RPMI7951 (cell line): ENCODE results near the gene CDC42BPB. TPM values are rescaled to one million over a fixed set of nuclear protein-coding genes. Genes with fewer than 3 reads are reported as not detected.

Experiments
- DNase-seq: peaks from one replicate; pipeline ENCODE4 v3.0.0-alpha.2; 2012; ENCODE audit warnings: low read depth
- total RNA-seq: library from RNA; depleted of rRNA; stranded (reverse); fragments of >200 nt; shearing (Covaris generic); gene quantifications from 2 replicates; pipeline ENCODE4 v1.2.3, GENCODE V29; 2014

Gene CDC42BPB
- total RNA-seq, 1 experiment from 2014 or later: 22.0 TPM

DNA sequence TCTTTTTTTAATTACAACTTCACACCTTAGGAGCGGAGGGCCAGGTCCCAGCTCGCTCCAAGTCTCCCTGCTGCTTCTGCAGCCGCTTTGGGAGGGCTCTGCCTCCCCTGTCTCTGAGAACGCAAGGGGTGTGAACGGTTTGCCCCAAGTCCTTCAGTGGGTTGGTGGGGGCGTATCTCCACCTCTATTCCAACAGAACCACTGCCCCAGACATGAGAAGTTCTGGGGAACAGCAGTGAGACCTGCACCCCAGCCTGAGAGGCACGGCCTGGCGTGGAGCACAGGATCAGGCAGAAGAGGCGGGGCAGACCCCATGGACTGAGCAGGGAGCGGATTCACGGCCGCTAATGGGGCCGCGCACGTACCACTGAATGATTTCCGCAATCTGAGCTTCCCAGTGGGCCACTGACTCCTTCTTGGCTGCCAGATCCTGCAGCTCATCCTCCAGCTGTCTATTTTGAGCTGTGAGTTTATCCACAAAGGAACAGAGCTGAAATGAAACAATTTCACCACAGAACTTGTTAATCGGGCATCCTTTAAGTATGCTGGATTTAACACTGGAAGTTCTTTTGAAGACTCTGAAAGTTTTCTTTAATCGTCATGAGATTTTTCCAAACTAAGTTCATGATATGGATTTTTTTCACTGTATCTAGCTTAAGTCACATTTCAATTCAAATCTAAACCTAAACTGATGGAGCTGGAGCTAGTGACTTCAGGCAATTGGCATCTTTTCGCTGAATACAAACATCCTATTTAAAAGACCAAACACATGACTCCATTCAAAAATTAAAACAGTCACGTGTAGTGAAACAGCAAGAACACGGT lies 90.5 kb downstream of the CDC42BPB start:
- DNase-seq: no peak

DNA sequence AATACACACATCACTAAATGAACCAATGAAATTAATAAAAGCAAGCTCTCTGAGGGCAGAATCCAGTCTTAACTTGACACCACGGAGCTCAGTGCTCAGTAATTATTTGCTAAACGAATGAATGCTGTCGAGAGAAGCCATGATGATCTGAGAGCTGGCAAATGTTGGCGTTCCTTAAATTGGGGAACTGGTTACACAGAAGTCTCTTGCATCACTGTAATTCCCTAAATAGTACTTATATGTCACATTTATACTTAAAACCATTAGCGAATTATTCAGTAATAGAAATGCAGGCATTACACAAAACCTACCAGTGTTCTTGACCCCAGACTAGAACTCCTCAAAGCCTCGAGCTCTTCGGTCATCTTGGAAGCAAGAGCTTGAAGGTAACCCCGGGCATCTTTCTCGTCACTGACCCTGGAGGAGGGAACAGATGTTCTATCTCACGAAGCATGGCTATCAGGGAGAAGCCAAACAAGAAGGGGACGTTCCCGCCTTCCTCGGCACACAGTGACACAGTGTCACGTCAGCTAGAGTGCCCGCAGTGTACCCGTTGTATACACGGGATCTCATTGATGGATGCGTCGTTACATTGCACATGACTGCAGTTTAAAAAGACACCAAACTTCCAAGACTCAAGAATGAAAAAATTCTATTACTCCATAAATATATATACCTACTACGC lies 91.2 kb downstream of the CDC42BPB start:
- no peak for DNase-seq

DNA sequence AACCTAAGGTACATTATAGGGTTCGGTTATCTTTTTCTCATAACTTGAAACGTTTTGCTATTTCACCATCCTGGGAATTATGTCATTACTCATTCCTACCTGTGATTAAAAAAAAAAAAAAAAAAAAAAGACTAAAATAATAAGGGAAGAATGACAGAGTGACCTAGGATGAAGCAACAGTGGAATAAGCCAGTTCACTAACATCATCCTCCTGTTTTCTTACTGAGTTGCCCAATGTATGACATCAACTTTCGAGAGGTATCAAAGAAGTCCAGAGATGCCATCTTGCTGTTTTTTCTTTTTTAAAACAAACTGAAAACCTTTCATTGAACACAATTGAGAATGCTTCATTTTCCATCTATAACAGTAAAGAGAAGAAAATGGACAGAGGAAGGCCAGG lies 92.1 kb downstream of the CDC42BPB start:
- no peak for DNase-seq

DNA sequence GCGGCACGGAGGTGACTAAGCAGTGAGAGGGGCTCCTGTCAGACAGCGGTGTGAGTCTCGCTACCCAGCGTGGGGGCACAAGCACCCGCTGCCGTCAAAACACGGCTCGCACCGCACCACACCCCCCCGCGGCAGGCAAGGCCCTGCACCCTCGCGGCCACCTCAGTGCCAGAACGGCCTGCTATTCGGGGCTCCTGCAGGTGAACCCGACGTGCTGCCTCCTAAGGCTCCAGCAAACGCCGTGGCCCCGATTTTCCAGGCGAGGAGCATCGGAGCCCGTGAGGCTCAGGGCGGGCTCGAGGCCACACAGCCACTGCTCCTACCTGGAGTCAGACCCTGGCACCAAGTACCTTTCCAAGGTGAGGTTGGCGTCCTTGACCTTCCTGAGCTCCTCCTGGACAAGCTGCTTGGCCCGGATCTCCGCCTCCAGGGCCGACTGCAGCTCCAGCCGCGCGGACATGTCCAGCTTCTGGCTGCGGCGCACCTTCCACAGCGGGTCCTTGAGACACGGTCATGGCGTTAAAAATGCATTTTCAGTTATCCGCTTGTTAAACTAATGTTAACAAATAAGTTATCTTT lies 93.1 kb downstream of the CDC42BPB start:
- no peak for DNase-seq

DNA sequence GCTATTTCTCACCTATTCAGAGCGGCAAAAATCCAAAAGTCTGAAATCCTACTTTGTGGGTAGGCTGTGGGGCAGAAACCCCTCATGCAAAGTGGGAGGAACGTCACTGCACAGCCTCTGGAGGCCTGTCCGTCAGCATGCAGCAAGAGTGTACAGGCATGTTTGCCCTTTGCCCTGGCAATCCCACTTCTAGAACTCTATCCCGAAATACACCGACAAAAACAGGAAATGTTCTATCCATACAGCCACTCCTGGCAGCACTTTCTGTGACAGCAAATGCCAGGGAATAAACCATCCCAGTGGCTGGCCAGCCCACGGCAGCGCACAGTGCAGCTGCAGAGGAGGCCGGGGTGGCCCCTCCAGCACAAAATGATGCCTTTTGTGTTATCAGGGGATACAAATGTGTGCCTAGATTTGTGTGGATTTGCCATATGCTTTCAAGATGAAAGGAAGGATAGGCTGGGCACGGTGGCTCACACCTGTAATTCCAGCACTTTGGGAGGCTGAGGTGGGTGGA lies 95.2 kb downstream of the CDC42BPB start:
- no peak for DNase-seq

DNA sequence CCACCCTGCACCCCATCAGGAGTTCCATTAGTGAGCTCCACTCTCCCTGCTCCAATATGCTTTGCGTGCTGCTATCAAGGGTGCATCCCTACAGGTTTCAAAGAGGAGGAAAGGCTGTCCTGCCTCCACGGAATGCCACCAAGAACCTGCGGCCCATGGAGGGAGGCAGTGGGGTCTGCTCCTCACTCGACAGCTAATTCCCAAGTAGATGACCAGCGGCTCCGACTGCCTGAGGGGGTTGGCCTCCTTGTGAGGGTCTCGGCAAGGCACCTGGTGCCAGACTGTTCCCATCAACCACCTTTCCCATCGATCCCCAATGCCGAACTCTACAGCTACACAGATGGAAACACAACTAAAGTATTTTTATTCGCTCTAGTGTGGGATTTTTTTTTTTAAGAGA lies 98.9 kb downstream of the CDC42BPB start:
- DNase-seq: no peak

GRCh38 chr14:102957222-102957621 lies 100.1 kb downstream of the CDC42BPB start:
- no peak for DNase-seq

DNA sequence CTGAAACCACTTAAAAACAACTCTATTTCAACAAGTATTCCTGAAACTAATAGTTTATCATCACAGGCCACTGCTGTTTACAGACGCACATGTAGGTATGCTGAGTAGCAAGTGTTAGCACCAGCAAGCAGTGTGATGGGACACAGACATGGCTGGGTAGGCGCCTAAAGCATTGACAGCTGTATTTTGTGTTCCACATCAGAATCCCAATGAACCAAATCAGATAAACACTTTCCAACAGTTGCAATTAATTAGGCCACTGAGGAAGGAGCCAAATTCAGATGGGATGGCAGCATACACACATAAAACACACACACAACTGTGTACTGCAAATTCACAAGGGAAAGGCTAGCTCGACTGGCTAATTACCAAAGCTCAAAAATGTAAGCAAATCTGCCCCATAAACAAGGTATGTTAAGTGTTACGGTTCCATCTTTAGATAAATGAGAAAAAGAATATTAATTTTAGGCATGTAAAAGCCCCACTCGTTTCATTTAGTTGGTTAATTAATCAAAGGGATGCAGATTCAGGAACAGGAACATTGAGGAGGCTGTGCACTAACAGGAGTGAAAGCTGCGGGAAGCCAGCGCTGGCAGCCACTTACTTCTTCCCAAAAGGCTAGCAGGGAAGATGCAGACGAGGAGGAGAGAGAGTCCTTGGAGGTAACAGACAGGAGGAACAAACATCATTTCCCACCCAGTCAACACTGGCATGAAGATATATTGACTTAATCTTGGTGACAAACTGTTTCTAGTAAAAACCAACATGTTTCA lies 101.5 kb downstream of the CDC42BPB start:
- DNase-seq: no peak

GRCh38 chr14:102954081-102954789 lies 103.1 kb downstream of the CDC42BPB start:
- no peak for DNase-seq

DNA sequence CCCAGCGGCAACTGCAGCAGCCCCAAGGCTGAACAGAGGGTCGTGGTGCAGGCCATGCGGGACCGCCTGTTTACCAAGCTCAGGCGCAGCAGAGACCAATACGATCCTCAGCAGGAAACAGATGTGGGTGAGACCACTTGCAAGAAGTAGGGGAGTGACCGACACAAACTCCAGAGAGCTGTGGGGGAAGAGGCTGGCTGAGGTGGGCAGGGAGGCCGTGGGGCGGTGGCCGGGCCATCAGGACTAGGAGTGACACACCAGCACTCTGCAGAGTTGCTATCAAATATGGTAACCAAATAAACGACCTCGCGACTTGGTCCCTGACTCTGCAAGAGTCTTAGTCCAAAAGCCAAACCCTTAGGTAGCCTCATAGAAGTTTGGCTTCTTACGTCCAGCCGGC lies 104.2 kb downstream of the CDC42BPB start:
- DNase-seq: no peak

GRCh38 chr14:102952276-102952675 lies 105.1 kb downstream of the CDC42BPB start:
- DNase-seq: no peak

- no peak for DNase-seq
Observed at GRCh38 chr14:102951799-102952198, 105.5 kb downstream of the CDC42BPB start.

DNA sequence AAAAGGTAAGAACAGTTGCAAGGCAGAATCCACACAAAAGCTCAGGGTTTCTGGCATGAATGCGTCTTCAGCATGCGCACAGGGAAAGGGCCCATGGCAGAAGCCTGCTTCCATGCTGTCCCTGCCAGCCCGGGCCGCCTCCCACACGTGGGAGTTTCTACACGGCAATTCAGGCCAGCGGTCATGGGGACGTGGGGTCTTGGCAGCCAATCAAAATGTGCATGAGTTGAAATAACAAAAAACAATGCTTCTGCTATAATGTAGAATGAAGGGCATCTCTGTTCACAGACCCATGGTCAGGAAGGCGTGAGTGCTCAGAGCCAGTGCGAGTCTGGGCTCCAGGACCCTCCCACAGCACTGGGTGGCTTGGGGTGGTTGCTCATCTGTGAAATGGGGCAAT lies 106.3 kb downstream of the CDC42BPB start:
- no peak for DNase-seq

GRCh38 chr14:102949801-102950451 lies 107.4 kb downstream of the CDC42BPB start:
- no peak for DNase-seq

DNA sequence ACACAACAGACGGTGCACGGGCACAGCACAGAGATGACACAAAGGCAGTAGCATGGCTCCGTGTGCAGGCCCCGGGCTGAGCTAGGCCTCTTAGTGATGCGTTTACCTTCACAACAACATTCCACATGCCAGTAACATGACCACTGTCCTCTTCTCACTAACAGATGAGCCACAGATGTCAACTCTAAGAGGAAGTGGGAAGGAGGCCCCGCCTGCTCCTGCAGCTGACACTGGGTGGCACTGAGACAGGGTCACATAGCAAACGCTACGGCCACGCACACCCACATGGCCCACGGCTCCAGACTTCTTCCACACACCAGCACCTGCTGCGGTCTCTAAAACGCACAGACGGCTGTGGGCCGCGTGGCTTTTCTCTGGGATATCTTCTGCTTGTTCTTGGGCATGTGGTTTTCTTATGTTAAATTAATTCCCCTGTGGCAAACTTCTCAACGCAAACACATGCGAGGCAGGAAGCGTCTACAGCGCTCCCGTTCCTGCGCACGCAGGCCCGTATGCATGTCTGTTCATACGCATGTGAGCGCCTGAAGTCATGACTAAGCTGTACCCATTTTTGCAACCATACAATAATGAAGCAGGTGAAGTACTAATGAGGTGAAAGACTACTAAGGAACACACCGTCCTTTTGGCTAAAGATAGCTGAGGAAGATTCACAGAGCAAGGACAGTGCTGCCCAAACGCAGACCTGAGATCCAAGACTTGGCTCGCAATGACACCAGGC lies 108.1 kb downstream of the CDC42BPB start:
- peak; percentile 16 for DNase-seq

DNA sequence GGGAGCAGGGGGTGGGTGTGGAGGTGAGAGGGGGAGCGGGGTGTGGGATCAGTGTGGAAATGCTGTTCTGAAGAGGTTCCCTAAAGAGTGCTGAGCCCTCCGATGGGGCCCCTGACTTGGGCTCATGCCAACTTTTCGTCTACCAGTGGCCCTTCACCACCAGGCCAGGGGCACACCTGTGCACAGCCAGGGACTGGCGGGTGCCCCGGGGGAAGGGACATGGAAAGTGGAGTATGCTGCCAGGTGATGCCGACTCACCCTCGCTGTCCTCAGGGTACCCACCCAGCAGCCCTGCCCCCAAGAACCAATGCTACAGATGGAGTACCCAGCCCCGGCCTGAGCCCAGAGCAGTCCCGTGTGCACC lies 108.7 kb downstream of the CDC42BPB start:
- no peak for DNase-seq

DNA sequence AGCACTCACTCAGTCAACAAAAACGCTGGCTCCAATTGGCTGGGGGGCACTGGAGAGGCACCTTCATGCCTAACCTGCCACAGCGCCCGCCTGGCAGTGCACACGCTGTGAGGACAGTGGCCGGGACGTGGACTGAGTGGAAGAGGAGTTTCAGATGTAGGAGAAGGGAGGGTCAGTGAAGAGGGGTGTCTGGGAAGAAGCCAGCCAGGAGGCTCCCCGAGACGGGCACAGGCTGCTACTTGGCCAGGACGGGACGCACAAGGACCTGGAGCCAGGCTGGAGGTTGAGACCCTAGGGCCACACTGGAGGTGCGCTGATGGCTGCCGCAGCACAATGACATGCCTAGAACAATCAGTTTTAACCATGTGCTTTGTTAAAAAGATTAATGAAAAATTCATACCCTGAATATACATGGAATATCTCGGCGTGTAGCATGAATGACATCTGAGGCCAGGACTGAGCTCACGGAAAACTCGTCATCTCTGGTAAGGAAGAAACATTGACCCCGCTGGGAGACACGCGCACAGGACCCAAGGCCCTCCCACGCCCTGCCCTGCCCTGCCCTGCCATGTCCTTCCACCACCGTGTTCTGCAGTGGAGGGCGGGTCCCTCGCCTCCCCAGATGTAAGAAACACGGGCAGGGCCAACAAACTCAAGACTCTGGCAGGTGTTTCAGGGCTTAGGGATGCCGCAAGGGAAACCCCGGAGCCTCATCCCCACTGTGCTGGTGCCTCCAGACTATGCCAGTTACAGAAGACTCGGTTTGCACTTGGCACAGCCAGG lies 109.8 kb downstream of the CDC42BPB start:
- no peak for DNase-seq

GRCh38 chr14:102945346-102946130 lies 111.8 kb downstream of the CDC42BPB start:
- no peak for DNase-seq
